K562 (cell line): ENCODE measurements around the gene SCRN1. TPM values are rescaled to one million over a fixed set of nuclear protein-coding genes. Genes with fewer than 3 reads are reported as not detected.

Source experiments
- ATAC-seq: fragments of 200-7000 bp; cut with Tn5 transposase; 3 replicates; pipeline ENCODE4 v1.9.1; 2020; ENCODE audit warnings: moderate library complexity
- BruUV-seq: library from RNA; stranded (reverse); fragments of 400-500 nt; replicated peaks from 2 replicates; lab custom pipeline; 2021; lab: Mats Ljungman, UMichigan
- CTCF ChIA-PET: fragments of 300-600 bp; formaldehyde crosslinking; extraction: SDS; loops from one replicate; lab custom pipeline; 2021; ENCODE audit warnings: low intra/inter-chr PET ratio; lab: Yijun Ruan, JAX
- POLR2A ChIA-PET: fragments of 300-600, 350-650 bp; sonication (Branson Sonifier 250); formaldehyde crosslinking; extraction: SDS; loops from one replicate; lab custom pipeline; 2021; ENCODE audit warnings: antibody characterized with exemption, inconsistent platforms; lab: Yijun Ruan, JAX
- DNase-seq, 4 experiments: peaks; one replicate each; pipeline versions ENCODE4 v3.0.0 to v3.0.0-alpha.2; 2011 to 2018; ENCODE audit warnings: low spot score in 3 of 4, mixed read lengths in 3 of 4; ENCODE audit errors: extremely low read depth in 1 of 4
- FAIRE-seq: peaks from 2 replicates; lab custom pipeline; 2011; peaks lifted over from hg19 to GRCh38; lab: Jason Lieb, UNC
- H2AFZ ChIP-seq: 2 replicates; pipeline ENCODE4 v1.6.0; 2011; ENCODE audit warnings: low read depth, low read length, control low read depth, inconsistent platforms
- H3K27ac ChIP-seq: fragments of 200-600 bp; 3 replicates; pipeline ENCODE4 v1.8.0; 2011; ENCODE audit warnings: low read depth, mild to moderate bottlenecking, control low read depth, inconsistent platforms, low read length, moderate library complexity, mixed read lengths; ENCODE audit errors: extremely low read depth
- H3K27me3 ChIP-seq, 2 experiments: fragments of 300-600 bp in 1 of 2; 2 replicates in 1 of 2; 3 replicates in 1 of 2; pipeline versions ENCODE4 v1.6.0 to v1.8.0; 2011; ENCODE audit warnings: inconsistent platforms in 2 of 2, low read length in 2 of 2, mild to moderate bottlenecking in 1 of 2, mixed read lengths in 1 of 2, moderate library complexity in 1 of 2; ENCODE audit not compliant: control insufficient read depth in 2 of 2, insufficient read depth in 2 of 2
- H3K36me3 ChIP-seq: fragments of 300-600 bp; 3 replicates; pipeline ENCODE4 v1.8.0; 2011; ENCODE audit warnings: mild to moderate bottlenecking, low read length, inconsistent platforms; ENCODE audit not compliant: control insufficient read depth, insufficient read depth
- H3K4me1 ChIP-seq, 2 experiments: fragments of 200-600 bp in 1 of 2; replicated peaks in 1 of 2; 2 replicates in 1 of 2; 3 replicates in 1 of 2; pipeline versions ENCODE4 v1.5.1 to v1.8.0; 2011; ENCODE audit warnings: inconsistent platforms in 2 of 2, low read length in 2 of 2, mild to moderate bottlenecking in 1 of 2, mixed read lengths in 1 of 2, moderate library complexity in 1 of 2; ENCODE audit not compliant: control insufficient read depth in 2 of 2, insufficient read depth in 2 of 2
- H3K4me2 ChIP-seq: 2 replicates; pipeline ENCODE4 v1.6.1; 2011; ENCODE audit warnings: low read length, control low read depth, inconsistent platforms, mixed read lengths; ENCODE audit not compliant: insufficient read depth
- H3K4me3 ChIP-seq: fragments of 200-600 bp; sonication (generic), shearing (Covaris generic); 2 replicates; pipeline ENCODE4 v1.5.1; 2016; ENCODE audit warnings: control low read depth, inconsistent platforms
- H3K79me2 ChIP-seq: fragments of 200-600 bp; 3 replicates; pipeline ENCODE4 v1.8.0; 2011; ENCODE audit warnings: low read length, inconsistent platforms; ENCODE audit not compliant: control insufficient read depth, insufficient read depth
- H3K9ac ChIP-seq, 2 experiments: 2 replicates each; pipeline versions ENCODE4 v1.6.0 to v1.6.1; 2011; ENCODE audit warnings: low read depth in 2 of 2, low read length in 2 of 2, control low read depth in 1 of 2, inconsistent platforms in 1 of 2, mild to moderate bottlenecking in 1 of 2, mixed read lengths in 1 of 2; ENCODE audit not compliant: insufficient read depth in 1 of 2
- H3K9me1 ChIP-seq: one replicate; pipeline ENCODE4 v1.6.0; 2011; ENCODE audit warnings: inconsistent platforms, mild to moderate bottlenecking, low read length, moderate library complexity; ENCODE audit not compliant: control insufficient read depth, insufficient read depth
- H3K9me3 ChIP-seq: replicated peaks from 2 replicates; pipeline ENCODE4 v1.5.1; 2011; ENCODE audit warnings: low read depth, low read length, inconsistent platforms; ENCODE audit not compliant: control insufficient read depth, insufficient read depth
- H4K20me1 ChIP-seq: replicated peaks from 2 replicates; pipeline ENCODE4 v1.6.1; 2011; ENCODE audit warnings: low read length, inconsistent platforms, mixed read lengths; ENCODE audit not compliant: control insufficient read depth, insufficient read depth
- GABPA ChIP-seq: fragments of 200-800 bp; sonication (Bioruptor generic); conservative IDR thresholded peaks from 2 replicates; pipeline ENCODE4 v1.6.1; 2016; ENCODE audit warnings: low read depth, missing genetic modification characterization, missing compliant biosample characterization
- KHSRP ChIP-seq: fragments of 450-650 bp; IDR thresholded peaks from 2 replicates; pipeline ENCODE4 v1.6.1; 2017
- MLX ChIP-seq, 2 experiments: fragments of 450-650 bp in 1 of 2; sonication (generic) in 1 of 2; formaldehyde crosslinking; conservative IDR thresholded peaks; 2 replicates each; pipeline versions ENCODE4 v1.4.0 to v1.8.1; 2020 to 2022; ENCODE audit warnings: mild to moderate bottlenecking in 1 of 2, missing genetic modification reagents in 1 of 2
- NKRF ChIP-seq: fragments of 450-650 bp; IDR thresholded peaks from 2 replicates; pipeline ENCODE4 v1.6.1; 2016; ENCODE audit warnings: borderline replicate concordance
- NR2C2 ChIP-seq, 2 experiments: fragments of 200-800 bp in 1 of 2; sonication (Bioruptor generic) in 1 of 2; sonication (generic) in 1 of 2; formaldehyde crosslinking in 1 of 2; IDR thresholded peaks; 2 replicates each; pipeline versions ENCODE4 v1.6.1 to v1.8.0; 2016 to 2022; ENCODE audit warnings: mild to moderate bottlenecking in 1 of 2, missing compliant biosample characterization in 1 of 2, missing genetic modification characterization in 1 of 2, missing genetic modification reagents in 1 of 2
- SUPT5H ChIP-seq: fragments of 450-650 bp; IDR thresholded peaks from 2 replicates; pipeline ENCODE4 v1.6.1; 2016
- TFAM ChIP-seq: fragments of 250-450 bp; sonication (Bioruptor Pico); conservative IDR thresholded peaks from 2 replicates; pipeline ENCODE4 v1.5.0; 2021; ENCODE audit warnings: mild to moderate bottlenecking, moderate library complexity
- TFE3 ChIP-seq: fragments of 450-650 bp; formaldehyde crosslinking; IDR thresholded peaks from 2 replicates; pipeline ENCODE4 v1.4.0; 2020; ENCODE audit warnings: mild to moderate bottlenecking, mixed read lengths
- THRA ChIP-seq: fragments of 450-650 bp; IDR thresholded peaks from 2 replicates; pipeline ENCODE4 v1.6.1; 2017; ENCODE audit warnings: mild to moderate bottlenecking, moderate library complexity
- ZNF311 ChIP-seq: fragments of 250-450 bp; sonication (Bioruptor Pico); IDR thresholded peaks from 2 replicates; pipeline ENCODE4 v1.4.0; 2020; ENCODE audit warnings: mild to moderate bottlenecking, moderate library complexity
- WGBS: fragments of 100-300 bp; shearing (Covaris generic); methylation state at CpG from one replicate; pipeline ENCODE4 v1.1.6; 2016; ENCODE audit warnings: low coverage, mixed read lengths; ENCODE audit not compliant: insufficient coverage; ENCODE audit errors: missing lambda C conversion rate; 5-methylcytosine and 5-hydroxymethylcytosine counted together
- in situ Hi-C: fragments of 300-500 bp; cut with MboI; formaldehyde crosslinking; loops from 4 replicates; pipeline ENCODE4 v1.15.0; 2018; ENCODE audit warnings: inconsistent platforms, mixed read lengths
- intact Hi-C: fragments of 100-400 bp; cut with micrococcal nuclease; formaldehyde crosslinking; loops from 2 replicates; pipeline ENCODE4 v1.14.2; 2022
- polyA plus RNA-seq, 8 experiments: library from polyadenylated mRNA; depleted of rRNA in 4 of 8; stranded (reverse) in 5 of 8; unstranded in 3 of 8; fragments of >200 nt; fragmentation: Nextera tagmentation in 2 of 8; fragmentation: Illumina TruSeq in 1 of 8; extraction: Ambion mirVana in 2 of 8; extraction: Trizol in 1 of 8; gene quantifications; 2 replicates each; pipeline versions ENCODE4 v1.2.1 to v1.2.3, GENCODE V29; 2011 to 2014; ENCODE audit warnings: inconsistent platforms in 1 of 8, missing spikeins in 1 of 8
- total RNA-seq, 7 experiments: library from RNA; depleted of rRNA in 6 of 7; stranded (reverse); fragments of >200 nt in 6 of 7; fragmentation: Illumina TruSeq in 2 of 7; extraction: Trizol in 2 of 7; gene quantifications; 2 replicates each; pipeline versions ENCODE4 v1.2.1 to v1.2.3, GENCODE V29; 2011 to 2021; ENCODE audit warnings: low replicate concordance in 1 of 7

SCRN1 gene
- total and polyA plus RNA-seq, 9 of the 15 experiments (the other 6 are each of a cell fraction or from before 2014, with no cell fraction given): 0.13 to 1.4 (median 0.20) TPM

GRCh38 chr7:29890251-29890650 lies 99.3 kb downstream of the SCRN1 start:
- H3K9ac ChIP-seq: no peak overlapping the region
- no peaks in the 10 kb centered on the region for H3K79me2 ChIP-seq
- BruUV-seq: no TSS peak
- no peak overlapping the region for H2AFZ ChIP-seq
- no peaks in the 10 kb centered on the region for H3K36me3 ChIP-seq
- no peak overlapping the region for H3K4me3 ChIP-seq
- DNase-seq (no peak), ATAC-seq (no peak), FAIRE-seq (no peak)
- no peaks in the 10 kb centered on the region for H3K9me1 ChIP-seq
- CTCF ChIA-PET: interaction anchor here (0.6 kb wide), 1 partner anchor 523 kb away, joined by 3 read pairs; no protein-coding TSS in a partner anchor
- POLR2A ChIA-PET: no interaction called here
- no peak overlapping the region for H3K4me2 ChIP-seq
- peaks cover 2 to 17% of the 10 kb centered on the region in 2 experiments; a peak in 4 of 5 replicates for H3K4me1 ChIP-seq
- H3K27me3 ChIP-seq: no peaks in the 10 kb centered on the region
- in situ Hi-C loops (no loop called here), intact Hi-C loops (no loop called here)
- no peaks in the 10 kb centered on the region; the same call in 1 of the 2 replicates for H3K9me3 ChIP-seq
- TF ChIP-seq GABPA (tag) (no peak), THRA (no peak), KHSRP (no peak), ZNF311 (CRISPR knock-in tag) (no peak), NKRF (no peak), SUPT5H (no peak), TFAM (no peak), MLX (CRISPR knock-in tag; conservative IDR thresholded peaks at IDR 0.05) (no peak), NR2C2 (CRISPR knock-in tag; IDR thresholded peaks at IDR 0.05) (no peak), NR2C2 (tag; IDR thresholded peaks at IDR 0.05) (no peak), TFE3 (CRISPR knock-in tag) (no peak)
- H4K20me1 ChIP-seq: no peaks in the 10 kb centered on the region
- H3K27ac ChIP-seq: no peak overlapping the region
- WGBS: 54% methylated on average over 4 of the region's 4 CpGs
